ENCODE measurements around the gene ZNF385C.

The ZNF385C gene

DNA sequence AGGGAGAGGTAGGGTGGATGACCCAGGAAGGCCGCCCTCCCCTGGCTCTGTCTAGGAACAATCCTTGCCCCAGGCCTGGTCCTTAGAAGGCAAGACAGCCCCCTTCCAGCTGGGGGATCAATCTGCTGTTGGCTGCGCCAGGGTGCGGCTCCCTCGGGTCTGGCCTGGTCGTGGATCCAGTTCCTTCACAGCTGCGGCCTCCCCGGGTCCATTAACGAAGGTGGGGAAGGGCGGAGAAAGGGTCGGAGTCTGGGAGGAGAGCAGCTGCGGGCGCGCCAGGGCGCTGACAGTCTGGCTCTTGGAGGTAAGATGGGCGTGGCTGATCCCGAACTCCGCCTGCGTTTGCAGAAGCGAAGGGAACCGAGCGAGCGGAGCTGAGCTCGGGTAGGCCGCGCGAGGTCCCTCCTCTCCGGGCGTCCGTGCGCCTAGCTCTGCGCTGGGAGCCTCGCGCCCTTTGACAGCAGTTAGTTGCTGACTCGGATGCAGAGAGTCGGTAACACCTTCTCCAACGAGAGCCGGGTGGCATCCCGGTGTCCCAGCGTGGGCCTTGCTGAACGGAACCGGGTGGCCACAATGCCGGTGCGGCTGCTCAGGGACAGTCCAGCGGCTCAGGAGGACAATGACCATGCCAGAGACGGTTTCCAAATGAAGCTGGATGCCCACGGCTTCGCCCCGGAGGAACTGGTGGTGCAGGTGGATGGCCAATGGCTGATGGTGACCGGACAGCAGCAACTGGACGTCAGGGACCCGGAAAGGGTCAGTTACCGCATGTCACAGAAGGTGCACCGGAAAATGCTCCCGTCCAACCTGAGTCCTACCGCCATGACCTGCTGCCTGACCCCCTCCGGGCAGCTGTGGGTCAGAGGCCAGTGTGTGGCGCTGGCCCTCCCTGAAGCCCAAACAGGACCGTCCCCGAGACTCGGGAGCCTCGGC lies 24.4 kb upstream of the ZNF385C start, which contains the start of gene HSPB9:
TSS of gene HSPB9 (plus strand) at position 434 of the 933 bp plus-strand sequence. CDS start at position 481, 47 bp downstream.
- no peak for DNase-seq

DNA sequence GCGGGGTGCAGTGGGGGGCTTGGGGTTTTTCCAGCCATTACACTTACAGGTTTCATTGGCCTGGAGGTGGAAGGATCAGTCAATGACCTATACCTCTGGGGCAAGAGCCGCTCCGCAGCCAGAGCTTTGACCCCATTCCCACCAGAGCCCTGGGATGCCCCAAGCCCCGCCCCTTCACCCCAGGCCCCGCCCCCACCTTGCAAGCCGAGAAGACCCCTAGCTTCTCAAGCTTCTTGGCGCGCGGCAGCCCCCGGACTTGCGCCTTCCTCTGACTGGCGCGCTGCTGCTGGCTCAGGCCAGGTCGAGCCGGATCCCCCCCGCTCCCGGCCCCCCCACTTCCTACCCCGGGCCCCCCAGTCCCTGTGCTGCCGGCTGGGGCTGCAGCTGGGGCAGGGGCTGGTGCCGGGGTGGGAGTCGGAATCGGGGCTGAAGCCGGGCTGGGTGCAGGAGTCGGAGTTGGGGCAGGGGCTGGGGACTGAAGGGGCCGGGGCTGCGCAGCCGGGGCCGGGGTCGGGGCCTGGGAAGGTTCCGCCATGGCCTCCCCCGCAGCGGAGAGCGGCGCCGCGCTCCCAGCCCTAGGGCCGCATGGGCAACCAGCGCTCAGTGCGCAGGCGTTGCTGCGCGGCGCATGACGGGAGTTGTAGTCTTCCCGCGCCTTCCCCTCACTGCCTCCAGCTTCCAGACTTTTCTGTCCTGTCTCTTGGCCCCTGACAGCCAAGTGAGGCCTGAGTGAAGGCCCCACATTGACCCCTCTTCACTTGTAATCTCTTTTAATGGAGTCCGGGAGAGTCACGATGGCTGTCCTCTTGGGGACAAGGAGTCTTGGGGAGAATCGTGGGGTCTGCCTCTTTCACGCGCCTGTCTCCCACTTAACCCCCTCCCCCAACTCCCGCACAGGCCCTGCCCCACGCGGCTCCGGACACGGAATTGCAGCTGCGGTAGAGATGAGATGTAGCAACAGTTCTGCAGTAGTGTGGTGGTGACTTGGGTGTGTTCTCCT lies 22.8 kb upstream of the ZNF385C start, which contains the start of gene KAT2A:
TSS of gene KAT2A (minus strand) at position 598 of the 1,000 bp plus-strand sequence. CDS start at position 535, 63 bp downstream.
- peak; percentile 52 to 88 for DNase-seq

DNA sequence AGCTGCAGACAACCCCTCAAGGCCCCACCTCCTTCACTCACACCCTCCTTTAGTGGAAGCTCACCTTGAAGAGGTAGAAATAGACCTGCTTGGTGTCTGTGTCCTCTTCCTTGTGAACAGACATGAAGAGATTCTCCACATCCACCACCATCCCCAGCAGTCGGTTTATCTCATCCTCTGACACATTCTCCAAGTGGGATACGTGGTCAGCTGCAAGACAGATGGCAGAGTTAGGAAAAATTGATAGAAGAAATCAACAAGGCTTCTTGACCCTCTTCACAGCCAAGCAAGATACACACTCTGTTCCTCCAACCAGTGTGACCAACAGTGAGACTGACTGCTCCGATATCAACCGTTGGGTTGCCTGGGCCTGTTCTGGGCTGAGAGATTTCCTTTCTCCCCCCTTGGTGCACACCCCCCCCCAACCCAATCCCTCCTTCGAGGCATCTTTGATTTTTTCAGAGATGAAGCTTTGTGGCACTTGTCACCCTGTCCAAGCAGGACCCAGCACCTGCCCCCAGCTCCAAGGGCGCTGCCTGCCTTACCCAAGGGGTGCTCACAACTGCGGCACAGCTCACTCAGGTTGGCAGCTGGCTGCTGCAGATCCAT lies 22.0 kb upstream of the ZNF385C start:
- no peak for DNase-seq

DNA sequence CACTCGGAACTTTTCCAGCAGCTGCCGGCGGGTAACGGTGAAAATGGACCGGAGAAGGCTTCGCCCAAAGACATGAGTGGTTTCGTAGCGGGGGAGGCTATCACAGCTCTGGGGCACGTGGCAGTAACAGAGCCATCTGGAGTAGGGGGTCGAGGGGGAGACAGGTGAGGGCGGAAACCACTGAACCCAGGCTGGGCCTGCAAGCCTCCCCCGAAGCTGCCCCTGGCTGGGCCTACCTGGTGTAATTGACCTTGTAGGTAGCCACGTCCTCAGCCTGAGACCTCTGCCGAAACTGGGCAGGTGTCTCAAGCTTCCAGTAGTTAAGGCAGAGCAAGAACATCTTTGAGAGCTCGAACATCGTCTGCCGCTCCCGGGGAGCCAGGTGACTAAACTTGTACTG lies 21.0 kb upstream of the ZNF385C start:
- DNase-seq, result no peak

DNA sequence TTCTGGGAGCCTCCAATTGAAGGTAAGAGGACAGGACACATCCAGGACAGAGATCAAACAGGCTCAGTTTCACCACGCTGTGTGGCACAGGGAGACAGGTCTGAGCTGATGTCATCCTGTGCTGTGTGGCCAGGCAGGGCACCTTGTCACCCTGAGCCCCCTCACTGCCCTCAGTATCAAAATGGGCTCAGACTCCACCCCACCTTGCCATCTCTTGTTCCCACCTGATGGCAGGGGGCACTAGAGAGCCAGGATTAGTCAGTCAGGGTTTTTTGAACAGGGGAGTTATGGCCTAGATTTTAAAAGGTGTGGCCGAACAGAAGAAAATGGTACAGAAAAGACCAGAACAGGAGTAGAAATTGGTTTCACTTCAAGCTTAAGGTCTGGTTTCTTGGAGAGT lies 20.3 kb upstream of the ZNF385C start:
- no peak for DNase-seq

DNA sequence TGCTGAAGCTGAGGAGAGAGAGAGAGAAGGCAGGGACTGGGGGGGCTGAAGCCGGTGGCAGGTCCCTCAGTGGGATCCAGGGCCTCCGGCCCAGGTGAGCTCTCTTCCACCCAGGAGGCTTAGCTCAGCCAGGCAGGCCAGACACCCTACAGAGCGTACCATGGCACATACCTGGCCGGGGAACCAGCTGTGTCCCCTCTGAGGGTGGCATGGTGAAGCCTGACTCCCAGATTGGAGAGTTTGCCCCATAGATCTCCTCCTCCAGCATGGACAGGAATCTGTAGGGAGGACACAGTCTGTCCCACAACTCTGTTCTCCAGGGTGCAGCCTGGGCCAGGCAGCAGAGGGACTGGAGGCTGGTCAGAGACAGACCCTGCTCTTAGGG lies 19.8 kb upstream of the ZNF385C start:
- DNase-seq, result no peak

DNA sequence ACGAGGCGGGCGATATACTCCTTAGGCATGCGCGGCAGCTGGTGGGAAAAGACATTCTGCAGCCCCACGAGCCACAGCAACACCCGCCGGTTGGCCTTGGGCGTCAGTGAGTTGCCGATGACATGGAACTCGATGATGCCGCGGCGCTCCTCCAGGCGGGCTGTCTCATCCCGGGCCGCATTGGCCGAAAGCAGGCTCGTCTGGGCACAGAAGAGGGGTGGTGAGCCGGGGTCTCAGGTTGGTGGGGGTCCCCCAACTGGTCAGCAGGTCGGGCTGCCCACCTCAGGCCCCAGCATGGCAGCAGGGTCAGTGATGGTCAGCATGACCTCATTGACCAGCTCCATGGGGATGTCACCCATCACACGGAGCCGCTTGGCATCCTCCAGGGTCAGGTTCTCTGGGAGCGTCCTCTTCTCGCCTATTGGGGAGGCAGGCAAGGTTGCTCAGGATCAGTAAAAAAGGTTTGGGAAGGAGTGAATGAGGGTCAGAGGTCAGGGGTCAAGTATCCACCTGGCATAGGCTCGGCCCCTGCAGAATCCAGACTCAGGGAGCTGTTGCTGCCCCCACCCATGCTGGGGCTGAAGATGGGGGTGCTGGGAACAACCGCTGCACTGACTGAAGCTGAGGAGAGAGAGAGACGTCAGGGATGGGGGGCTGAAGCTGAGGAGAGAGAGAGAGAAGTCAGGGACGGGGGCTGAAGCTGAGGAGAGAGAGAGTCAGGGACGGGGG lies 19.3 kb upstream of the ZNF385C start:
- peak in 1 of 2 experiments; percentile 15 for DNase-seq

DNA sequence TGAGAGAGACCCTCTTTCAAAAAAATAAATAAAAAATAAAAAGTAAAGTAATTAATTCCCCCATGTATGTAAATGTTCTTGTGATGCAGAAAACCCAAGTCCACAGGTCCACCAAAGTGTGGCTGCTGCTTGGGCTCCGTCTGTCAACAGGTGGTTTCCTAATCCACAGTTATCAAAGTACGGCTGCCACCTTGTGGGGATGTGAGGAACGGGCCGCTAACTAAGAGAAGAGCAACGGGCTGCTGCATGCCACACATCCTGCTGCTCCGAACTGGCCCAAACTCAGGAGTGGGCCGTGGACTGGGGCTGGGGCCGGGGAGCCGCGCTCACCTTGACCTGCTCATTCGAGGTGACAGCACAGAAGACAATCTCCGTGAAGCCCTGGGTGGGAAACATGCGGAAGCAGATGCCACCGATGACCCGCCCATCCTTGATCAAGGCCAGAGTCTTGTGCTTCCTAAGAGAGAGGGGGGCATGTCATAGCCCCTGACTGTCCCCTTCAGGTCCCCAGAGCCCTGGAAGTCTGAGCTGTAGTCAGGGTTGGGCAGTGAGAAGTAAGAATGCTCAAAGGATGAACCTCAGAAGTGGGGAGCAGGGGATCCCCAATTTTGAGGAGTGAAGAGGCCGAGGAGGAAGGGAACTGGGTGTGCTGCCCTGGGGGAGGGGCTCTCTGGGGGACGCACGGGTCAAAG lies 18.6 kb upstream of the ZNF385C start:
- peak; percentile 85 to 86 for DNase-seq

DNA sequence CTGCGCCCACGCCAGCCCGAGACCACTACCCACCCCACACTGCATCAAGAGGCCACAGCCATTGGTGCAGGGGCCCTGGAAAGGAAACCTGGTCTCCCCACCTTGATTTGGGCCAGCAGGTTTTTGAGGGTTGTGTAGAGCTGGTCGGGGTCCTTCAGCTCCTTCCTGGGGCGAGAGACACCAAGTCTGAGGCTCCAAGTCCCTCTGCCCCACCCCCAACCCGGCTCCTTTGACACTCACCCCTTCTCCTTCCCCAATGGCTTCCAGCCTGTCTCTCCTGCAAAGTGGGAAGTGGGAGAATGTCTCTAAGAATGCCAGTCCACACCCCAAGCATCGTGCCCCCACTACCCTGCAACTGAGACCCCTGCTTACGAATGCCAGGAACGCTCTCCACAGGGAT lies 15.8 kb upstream of the ZNF385C start:
- DNase-seq, result no peak

DNA sequence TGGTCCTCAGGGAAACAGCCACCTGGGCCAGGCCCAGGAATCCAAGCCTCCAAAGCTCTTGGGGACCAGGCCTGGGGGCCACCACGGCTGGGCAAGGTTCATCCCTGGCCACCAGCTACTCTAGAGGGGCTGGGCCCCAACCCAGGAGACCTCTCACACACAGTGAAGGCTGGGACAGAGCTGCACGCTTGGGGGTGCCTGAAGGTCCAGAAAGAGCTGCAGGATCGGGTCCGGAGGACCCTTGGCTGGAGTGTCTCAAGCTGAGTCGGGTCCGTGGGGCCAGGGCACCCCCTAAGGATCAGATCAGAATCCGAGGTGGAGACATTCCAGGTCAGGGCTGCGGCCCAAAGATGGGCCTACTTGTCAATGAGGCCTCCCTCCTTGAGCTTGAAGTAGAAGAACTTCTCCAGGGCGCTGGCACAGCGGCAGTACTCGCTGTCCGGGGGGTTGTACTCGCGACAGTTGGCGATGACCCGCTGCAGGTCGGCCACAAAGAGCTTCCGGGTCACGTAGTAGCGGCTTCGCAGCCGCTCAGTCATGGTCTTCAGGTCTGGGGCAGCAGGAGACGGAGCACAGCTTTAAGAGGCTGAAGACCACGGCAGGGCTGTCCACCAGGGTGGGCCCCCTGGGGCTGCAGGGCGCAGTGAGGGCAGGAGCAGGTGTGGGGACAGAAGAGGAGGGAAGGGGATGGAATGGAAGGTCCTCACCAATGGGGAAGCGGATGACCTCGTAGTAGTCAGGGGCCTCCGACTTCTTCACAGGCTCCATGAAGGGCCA lies 15.2 kb upstream of the ZNF385C start:
- no peak for DNase-seq

DNA sequence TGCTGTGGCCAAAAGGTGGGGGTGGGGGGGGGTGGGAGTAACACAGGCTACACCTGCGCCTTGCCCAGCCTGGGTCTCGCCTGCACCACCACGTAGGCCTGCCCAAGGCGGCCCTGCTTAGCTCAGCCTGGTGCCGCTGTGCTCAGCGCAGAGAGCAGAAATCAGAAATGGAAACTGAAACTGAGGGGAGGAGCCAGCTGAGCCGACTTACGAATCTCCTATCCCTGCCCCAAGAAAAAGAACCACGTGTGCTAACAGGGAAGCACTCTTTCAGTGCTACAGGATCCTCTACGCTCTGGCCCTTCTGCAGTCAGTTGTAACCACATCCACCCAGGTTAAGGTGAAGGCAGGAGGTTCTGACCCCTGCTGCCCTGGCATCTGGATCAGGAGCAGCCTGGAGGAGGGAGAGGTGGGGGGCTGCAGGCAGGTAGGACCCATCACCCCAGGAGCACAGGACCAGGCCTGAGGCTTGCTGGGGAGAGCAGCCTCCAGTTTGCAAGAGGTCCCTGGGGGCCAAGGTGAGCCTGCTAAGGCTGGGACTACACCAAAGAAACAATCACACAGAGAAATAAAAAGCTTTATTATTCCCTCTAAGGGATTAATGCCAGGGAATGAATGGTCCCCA lies 14.4 kb upstream of the ZNF385C start, which contains the start of gene DHX58:
TSS of gene DHX58 (minus strand) at position 163 of the 625 bp plus-strand sequence. CDS start 822 bp downstream, outside the sequence.
- no peak for DNase-seq

DNA sequence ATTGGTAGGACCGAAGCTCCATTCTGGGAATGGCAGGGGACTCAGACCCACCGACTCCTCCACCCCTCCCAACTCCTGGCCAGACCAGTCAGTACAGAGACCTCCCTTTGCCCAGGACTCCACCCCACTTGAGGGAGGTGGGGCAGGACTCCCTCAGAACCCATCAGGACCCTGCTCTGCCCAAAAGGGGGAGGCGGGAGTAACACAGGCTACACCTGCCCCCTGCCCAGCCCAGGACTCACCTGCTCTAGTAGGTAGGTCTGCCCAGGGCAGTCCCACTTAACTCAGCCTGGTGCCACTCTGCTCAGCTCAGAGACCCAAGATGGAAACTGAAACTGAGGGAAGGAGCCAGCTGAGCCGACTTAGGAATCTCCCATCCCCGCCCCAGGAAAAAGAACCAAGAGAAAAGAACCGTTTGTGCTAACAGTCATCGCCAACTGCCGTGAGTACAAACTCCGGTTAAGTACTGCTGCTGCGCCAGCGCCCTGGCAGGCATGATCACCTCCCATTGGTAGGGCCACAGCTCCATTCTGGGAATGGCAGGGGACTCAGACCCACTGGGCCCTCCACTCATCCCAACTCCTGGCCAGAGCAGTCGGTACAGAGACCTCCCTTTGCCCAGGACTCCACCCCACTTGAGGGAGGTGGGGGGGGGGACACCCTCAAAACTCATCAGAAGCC lies 13.7 kb upstream of the ZNF385C start:
- DNase-seq, result no peak

DNA sequence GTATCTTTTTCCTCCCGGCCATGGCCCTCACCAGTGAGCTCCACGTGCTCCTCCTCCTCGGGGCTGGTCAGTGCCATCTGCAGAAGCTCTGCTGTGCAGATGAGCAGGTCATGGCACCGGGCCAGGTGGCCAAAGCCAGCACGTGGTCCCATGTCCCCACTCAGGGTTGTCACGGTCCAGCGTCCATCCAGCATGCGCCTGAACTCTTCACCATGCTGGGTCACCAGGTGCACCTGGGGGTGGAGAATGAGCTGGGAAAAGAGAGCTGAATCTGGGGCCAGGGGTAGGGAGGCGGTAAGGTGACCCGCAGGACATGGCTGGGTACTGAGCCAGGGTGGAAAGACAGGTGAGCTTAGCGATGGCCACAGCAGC lies 13.0 kb upstream of the ZNF385C start:
- no peak for DNase-seq

DNA sequence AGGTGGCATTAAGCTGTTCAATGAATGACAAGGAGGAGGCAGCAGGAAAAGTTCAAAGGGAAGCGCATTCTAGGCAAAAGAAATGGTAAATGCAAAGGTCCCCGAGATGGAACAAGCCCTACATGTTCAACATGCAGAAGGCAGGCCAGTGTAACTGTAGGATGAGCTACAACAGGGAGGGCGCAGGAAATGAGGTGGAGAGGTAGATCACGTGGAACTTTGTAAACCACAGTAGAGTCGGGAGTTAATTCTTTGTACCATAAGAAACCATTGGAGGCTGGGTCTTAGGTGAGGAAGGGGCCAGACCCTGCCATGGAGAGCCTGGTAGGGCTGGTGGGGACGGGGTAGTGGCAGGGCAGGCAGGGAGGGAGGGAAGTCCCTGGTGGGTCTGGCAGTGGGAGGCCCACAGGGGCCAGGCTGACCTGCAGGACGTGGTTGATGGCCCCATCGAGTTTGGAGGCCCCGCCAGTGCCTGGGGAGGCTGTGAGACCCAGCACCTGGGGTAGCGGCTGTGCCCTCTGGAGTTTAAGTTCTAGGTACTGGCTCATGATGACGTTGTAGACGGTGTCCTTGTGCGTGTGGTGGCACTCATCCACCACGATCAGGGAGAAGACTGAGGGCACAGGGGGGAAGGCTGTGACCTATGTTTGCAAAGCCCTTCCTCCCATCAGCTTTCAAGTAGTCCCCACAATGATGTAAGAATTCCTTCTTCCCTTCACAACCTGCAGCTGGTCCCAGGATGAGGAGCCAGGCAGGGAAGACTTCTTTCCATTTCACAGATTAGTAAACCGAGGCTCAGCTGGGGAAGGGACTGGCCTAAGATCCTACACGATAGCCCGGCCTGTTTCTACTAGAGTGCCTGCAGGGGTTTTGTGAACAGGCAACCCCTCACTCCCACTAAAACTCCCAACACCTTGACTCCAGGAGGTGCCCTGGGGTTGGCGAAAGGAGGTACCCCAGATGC lies 12.3 kb upstream of the ZNF385C start:
- DNase-seq, result no peak

DNA sequence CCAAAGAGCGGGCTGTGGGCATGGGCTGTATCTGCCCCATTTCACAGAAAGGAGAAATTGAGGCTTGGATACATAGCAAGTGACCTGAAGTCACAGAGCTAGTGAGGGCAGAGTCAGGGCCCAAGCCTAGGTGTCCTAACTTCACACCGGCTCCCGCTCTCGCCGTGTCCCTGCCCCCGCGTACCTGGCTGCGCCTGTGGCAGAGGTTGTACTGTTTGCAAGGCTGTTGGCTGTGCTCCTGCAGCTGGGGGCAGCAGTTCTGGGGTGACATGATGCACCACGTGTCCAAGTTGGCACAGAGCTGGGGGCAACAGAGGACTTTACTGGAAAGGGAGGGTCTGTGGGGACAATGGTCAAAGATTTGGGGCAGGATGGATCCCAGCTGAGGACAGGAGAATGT lies 10.8 kb upstream of the ZNF385C start:
- DNase-seq, result no peak

DNA sequence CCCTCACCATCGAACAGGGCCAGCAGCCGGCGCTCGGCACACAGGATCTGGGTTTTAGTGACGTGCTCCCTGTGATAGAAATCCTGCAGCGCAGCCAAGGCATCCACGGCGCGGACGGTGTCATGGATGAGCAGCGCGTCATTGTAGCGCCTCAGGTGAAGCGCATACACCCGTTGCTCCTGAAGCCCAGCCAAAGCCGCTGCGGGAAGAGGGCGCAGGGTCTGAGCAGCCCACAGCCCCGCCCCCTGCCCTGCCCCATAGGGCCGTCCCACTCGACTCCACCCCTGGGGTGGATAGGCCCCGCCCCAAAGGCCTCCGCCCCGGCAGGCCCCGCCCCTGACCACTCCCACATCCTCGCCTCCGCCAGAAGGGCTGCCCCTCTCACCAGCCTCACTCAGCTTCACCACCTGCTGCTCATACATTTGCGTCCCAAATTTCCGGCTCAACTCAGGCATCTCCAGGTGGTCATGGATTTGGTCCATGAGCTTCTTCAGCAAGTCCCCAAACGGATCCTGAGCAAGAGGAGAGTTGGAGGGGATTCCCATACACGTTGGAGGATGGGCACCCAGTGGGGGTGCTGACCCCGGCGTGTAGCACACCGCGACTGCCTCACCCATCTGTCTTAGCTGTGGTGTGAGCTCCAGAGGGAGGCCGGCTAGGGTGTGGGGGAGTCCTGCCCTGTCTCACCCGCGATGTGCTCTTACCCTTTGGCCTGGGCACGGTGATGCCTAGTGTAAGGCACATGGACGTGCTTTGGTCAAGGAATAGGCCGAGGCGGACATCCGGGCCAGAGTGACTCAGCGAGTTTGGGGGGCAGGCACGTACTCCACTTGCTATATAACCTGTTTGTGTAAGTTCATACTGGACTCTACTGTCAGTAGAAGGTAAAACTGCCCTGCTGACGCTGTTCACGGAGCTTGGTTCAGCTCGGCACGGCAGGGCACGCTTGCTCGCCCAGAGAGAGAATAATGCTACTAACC lies 9.6 kb upstream of the ZNF385C start:
- peak in 1 of 2 experiments; percentile 16 for DNase-seq

DNA sequence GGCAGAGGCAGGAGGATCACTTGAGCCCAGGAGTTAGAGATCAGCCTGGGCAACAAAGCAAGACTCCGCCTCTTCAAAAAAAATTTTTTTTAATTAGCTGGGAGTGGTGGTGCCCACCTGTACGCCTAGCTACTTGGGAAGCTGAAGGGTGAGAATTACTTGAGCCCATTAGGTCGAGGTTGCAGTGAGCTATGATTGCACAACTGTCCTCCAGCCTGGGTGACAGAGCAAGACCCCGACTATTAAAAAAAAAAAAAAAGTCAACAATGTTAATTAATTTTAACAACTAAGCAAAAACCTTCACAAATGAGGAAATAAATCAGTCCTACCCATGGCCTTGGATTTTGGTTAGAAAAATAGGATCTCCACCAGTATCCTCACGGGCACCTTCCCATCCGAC lies 8.9 kb upstream of the ZNF385C start:
- no peak for DNase-seq

All from NCI-H446 (cell line).